GM19023 (cell line): Measurements from ENCODE around the gene KCNG2.
A peak's percentile ranks its signal among the peaks of the same experiment; 100 is the strongest.
"Not testable (repeated sequence)": the region's sequence is repeated elsewhere in the genome, so short reads cannot be mapped to it uniquely, and the experiment has no call there.

Experiments
- ATAC-seq: cut with Tn5 transposase; IDR thresholded peaks from one replicate; pipeline ENCODE4 v1.9.1; 2021; ENCODE audit warnings: mild to moderate bottlenecking, moderate library complexity; ENCODE audit not compliant: unreplicated experiment

Gene KCNG2

DNA sequence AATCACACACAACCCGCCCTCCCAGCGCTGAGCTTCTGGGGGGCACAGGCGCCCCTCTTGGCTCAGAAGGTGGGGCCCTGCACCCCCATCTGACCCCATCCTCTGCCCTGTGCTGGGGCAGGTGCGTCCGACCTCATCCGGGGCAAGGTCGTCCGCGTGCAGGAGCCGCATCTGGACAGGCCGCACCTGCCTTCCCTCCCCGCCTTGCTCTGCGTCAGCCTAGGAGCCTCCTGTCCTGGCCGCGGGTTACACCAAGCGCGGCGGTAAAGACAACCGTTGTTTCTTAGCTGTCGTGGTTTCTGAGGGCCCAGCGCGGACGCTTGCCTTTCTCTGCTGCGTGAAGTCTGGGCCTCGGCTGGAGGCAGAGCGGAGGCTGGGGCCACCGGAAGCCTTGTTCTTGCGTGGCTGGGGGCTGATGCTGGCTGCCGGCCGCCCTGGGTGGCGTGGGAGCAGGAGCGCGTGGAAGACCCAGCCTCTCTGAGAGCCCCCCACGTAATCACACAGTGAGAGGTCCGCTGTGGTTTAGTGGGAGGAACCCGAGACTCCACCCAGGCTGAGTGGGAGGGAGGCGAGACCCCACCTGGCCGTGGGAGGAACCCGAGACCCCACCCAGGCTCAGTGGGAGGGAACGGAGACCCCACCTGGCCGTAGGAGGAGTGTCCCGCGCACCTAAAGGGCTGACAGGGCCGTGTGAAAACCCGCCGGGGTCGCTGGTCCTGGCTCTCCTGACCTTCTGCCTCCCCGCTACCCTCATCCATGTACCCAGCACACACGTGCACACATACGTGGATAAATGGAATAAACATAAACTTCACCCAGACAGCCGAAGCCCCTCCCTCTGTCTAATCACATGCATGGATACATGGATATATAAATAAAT, 51.8 kb downstream of the KCNG2 start:
- no peak for ATAC-seq

- no peak for ATAC-seq
These were observed 53.0 kb downstream of the KCNG2 start for GRCh38 chr18:79850731-79851130.

DNA sequence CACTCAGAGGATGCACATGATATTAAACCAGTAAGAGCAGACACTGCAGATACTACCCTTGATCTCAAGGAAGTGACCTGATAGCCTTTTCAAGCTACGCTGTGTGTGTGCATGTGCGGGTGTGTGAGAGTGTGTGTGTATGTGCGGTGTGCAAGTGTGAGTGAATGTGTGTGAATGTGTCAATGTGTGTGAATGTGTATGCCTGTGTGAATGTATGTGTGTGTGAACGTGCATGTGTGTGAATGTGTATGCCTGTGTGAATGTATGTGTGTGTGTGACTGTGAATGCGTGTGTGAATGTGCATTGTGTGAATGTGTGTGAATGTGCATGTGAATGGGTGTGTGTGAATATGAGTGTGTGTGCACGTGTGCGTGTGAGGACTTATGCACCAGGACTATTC, 53.8 kb downstream of the KCNG2 start:
- no peak for ATAC-seq

GRCh38 chr18:79851950-79852349, 54.2 kb downstream of the KCNG2 start:
- no peak for ATAC-seq

GRCh38 chr18:79852561-79853302, 55.0 kb downstream of the KCNG2 start:
- ATAC-seq: no peak

GRCh38 chr18:79853303-79853992, 55.7 kb downstream of the KCNG2 start:
- ATAC-seq: no peak

DNA sequence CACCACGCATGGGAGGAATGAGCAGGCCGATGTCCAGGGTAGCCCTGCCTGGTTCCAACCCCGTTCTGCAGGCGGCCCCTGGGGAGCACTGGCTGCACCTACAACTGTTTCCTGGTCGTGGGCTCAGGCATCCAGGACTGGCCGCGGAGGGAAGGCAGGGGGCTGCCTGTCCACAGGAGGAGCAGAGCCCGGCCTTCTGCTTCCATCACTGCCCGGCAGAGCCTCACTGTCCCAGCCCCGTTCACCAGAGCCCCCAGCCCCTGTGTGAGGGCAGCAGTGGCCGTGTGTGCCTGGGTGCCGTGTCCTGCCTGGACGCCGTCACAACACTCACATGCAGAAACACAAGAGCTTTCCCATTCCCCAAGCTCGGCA, 56.2 kb downstream of the KCNG2 start:
- no peak for ATAC-seq

- peak; percentile 76 for ATAC-seq
These were observed 57.6 kb downstream of the KCNG2 start for GRCh38 chr18:79855147-79855933.

DNA sequence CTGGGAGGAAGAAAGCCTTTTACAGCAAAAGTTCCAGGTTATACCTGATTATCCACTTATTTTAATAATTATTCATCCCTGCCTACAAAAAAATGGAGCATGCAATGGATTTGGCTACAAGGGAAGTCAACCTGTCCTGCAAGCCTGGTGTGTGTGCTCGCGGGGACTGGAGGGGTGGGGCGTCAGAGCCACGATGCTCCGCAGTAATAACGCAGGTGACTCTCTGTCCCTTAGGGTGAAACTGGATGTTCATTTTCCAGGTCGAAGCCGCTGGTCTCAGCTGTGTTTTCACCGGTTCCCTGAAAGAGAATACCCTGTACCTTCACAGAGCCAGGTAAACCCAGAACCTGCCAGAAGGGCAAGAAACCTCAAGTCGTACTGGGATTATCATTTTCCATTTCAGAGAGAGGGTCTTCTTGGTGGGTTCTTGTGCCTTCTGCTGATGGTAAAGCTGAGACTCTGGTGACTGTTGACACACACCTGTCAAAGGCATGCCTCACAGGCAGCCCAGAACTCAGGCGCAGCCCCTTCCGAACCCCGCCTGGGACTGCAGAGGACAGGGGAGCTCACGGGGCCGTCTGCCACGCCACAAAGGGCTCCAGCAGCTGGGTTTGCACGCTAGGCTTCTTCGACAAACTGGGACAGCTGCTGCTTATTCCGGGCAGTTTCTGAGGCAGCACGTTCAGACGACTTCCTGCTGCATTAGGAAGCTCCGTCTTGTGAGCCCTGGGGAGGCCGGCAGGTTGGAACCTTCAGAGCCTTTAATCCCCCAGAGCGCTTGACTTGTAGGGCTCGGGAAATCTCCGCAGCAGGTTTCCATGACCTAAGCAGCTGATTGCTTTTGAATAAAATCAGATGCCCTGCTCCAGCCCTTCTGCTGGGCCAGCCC, 58.6 kb downstream of the KCNG2 start:
- no peak for ATAC-seq

- ATAC-seq: no peak
These were observed 59.4 kb downstream of the KCNG2 start for GRCh38 chr18:79857082-79857671.

GRCh38 chr18:79859314-79859713, 61.6 kb downstream of the KCNG2 start:
- ATAC-seq: no peak

DNA sequence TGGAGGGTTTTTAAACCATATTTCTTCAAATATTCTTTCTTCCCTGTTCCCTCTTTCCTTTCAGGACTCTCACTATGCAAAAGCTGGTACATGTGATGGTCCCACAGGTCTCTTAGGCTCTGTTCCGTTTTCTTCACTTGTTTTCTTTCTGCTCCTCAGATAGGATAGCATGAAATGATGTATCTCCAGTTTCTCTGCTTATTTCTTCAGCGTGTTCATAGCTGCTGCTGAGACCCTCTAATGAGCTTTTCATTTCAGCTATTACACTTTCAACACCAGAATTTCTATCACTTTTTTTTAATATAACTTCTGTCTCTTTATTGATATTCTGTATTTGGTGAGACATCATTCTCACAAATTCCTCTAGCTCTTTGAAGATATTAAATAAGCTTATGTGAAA, 63.9 kb downstream of the KCNG2 start:
- no peak for ATAC-seq

DNA sequence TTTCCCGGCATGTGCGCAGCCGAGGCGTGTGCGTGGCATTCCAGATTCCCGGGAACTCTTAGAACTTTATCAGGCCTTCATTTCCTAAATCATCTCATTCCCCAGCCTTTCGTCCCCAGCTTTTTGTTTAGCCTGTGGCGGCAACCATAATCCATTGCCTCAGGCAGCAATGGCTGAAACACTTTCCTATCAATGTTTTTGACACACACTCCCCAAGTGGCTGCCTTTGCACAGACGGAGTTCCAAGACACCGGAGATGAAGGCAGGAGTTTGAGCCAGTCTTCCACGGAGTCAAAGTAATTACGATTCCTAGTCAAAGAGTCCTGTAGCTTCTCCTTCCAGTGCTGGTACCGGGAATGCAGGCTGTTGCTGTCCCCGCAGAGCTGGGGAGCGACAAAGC, 64.8 kb downstream of the KCNG2 start:
- ATAC-seq: no peak

- ATAC-seq: no peak
These were observed 65.6 kb downstream of the KCNG2 start for GRCh38 chr18:79863161-79864005.

DNA sequence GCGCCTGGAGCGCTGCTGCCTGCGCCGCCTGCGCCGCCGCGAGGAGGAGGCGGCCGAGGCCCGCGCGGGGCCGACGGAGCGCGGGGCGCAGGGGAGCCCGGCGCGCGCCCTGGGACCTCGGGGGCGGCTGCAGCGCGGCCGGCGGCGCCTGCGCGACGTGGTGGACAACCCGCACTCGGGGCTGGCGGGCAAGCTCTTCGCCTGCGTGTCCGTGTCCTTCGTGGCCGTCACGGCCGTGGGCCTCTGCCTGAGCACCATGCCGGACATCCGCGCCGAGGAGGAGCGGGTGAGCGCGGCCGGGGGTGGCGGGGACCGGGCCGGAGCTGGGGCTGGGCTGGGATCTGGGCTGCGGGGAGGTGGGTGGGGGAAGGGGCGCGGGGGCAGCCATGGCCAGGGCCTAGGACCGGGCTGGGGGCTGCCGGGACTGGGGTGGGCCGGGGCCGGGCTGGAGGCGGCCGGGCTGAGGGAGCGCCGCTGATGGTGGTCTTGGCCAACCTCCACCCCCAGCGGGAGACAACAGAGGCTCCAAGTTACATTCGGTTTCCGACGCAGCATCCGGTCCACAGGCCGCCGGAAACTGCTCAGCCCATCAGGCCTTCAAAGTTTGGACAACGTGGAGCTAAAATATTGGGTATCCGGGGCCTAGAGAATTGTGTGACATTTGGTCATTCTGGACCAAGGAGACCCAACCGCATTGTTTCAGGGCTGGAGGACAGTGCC, 66.4 kb downstream of the KCNG2 start:
- no peak for ATAC-seq

GRCh38 chr18:79864955-79865354, 67.2 kb downstream of the KCNG2 start:
- not testable (repeated sequence) for ATAC-seq

DNA sequence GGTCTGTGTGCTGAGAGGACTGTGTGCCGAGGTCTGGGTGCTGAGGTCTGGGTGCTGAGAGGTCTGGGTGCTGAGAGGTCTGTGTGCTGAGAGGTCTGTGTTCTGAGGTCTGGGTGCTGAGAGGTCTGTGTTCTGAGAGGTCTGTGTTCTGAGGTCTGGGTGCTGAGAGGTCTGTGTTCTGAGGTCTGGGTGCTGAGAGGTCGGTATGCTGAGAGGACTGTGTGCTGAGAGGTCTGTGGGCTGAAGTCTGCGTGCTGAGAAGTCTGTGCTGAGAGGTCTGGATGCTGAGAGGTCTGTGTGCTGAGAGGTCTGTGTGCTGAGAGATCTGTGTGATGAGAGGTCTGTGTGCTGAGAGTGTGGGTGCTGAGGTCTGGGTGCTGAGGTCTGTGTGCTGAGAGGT, 68.2 kb downstream of the KCNG2 start:
- not testable (repeated sequence) for ATAC-seq
